Measurements from ENCODE around the gene ZNF541. TPM values are rescaled to one million over a fixed set of nuclear protein-coding genes. Genes with fewer than 3 reads are reported as not detected.

ZNF541 gene
- total RNA-seq, 1 experiment from 2014 or later: 0.15 TPM

DNA sequence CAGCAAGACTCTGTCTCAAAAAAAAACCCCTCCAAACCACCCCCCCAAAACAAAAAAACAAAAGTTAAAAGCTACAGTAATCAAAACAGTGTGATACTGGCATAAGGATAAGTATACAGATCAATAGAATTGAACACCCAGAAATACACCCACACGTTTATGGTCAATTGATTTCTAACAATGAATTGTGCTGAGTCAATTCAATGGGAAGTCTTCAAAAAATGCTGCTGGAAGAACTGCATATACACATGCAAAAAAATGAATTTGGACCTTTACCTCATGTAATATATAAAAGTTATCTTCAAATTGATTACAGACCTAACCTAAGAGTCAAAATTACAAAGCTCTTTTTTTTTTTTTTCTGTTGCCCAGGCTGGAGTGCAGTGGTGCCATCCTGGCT lies 38.3 kb downstream of the ZNF541 start:
- DNase-seq (ENCODE audit: low read depth, low spot score) (no peak), ATAC-seq (no peak)
- intact Hi-C loops (cut with micrococcal nuclease; ENCODE audit: unreplicated experiment): no loop called here
- TF ChIP-seq POLR2AphosphoS5 (IDR thresholded peaks at IDR 0.05; ENCODE audit: low read depth, low read length): no peak
- no peak for TF ChIP-seq TCF7L2 (IDR thresholded peaks at IDR 0.05; ENCODE audit: low read depth, low read length)
- TF ChIP-seq, protein P1, sequence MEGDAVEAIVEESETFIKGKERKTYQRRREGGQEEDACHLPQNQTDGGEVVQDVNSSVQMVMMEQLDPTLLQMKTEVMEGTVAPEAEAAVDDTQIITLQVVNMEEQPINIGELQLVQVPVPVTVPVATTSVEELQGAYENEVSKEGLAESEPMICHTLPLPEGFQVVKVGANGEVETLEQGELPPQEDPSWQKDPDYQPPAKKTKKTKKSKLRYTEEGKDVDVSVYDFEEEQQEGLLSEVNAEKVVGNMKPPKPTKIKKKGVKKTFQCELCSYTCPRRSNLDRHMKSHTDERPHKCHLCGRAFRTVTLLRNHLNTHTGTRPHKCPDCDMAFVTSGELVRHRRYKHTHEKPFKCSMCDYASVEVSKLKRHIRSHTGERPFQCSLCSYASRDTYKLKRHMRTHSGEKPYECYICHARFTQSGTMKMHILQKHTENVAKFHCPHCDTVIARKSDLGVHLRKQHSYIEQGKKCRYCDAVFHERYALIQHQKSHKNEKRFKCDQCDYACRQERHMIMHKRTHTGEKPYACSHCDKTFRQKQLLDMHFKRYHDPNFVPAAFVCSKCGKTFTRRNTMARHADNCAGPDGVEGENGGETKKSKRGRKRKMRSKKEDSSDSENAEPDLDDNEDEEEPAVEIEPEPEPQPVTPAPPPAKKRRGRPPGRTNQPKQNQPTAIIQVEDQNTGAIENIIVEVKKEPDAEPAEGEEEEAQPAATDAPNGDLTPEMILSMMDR (IDR thresholded peaks at IDR 0.05): no peak
- TF ChIP-seq SIN3A (IDR thresholded peaks at IDR 0.05; ENCODE audit: borderline replicate concordance, insufficient read depth, low read depth, low read length): no peak
- no peak for TF ChIP-seq REST (IDR thresholded peaks at IDR 0.05; ENCODE audit: insufficient read depth in 1 of 2, low read depth in 2 of 2, low read length in 1 of 2)
- ChIA-PET CTCF (no interaction called here), POLR2A (interaction anchor here (0.6 kb wide), 1 partner anchor 854 kb away, joined by 4 read pairs; no protein-coding TSS in a partner anchor)
- Histone ChIP-seq H3K36me3 (ENCODE audit: control insufficient read depth, insufficient read depth, low read length) (no peaks in the 10 kb centered on the region), H3K4me1 (ENCODE audit: control insufficient read depth, insufficient read depth, low read length) (no peaks in the 10 kb centered on the region), H3K4me3 (ENCODE audit: low read depth in 2 of 2, low read length in 2 of 2) (no peak overlapping the region), H3K27ac (ENCODE audit: low read length) (no peak overlapping the region), H3K27me3 (ENCODE audit: control insufficient read depth, insufficient read depth, low read length) (no peaks in the 10 kb centered on the region), H3K9me3 (ENCODE audit: control insufficient read depth, insufficient read depth, low read depth, low read length) (no peaks in the 10 kb centered on the region)
- in situ Hi-C loops (cut with HindIII; ENCODE audit: low pct_unique_long_range_greater_than_20kb, low sequenced_read_pairs): no loop called here
- no TSS peak for BruUV-seq (replicated peaks)

DNA sequence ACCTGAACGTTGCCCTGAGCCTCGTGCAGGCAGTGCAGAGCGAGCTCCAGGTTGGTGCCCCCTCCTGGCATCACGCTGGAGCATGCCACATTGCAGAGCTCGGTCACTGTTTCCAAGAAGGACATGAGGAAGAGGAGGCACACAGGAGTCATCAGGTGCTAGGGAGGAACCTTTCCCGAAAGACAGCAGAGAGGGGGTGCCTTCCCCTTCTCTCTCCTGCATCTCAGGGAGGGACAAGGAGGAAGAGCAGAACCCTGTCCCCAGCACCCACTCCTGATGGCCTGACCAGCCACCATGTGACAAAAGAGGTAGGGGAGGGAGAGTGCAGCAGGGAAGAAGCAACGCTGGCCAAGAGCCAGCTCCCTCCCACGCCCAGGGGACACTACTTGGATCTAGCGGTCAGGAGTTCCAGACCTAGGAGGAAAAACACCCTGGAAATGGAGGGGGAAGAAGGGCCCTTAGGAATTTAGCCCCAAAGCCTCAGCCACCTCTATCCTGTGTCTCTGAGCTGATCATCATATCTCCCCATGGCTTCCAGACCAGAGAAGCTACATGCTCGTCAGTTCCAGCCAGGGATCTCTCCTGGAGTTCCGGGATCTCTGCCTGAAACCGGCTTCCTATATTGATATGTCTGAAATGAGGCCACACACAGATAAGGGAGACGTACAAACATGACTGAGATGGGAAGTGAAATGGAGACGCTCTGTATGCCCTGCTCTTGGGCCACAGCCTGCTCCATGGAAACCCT lies 41.1 kb downstream of the ZNF541 start:
- ChIA-PET CTCF (interaction anchor here (0.5 to 0.6 kb wide), 2 partner anchors 24 to 39 kb away, joined by 3 to 8 read pairs; no protein-coding TSS in a partner anchor), POLR2A (interaction anchor here (0.5 kb wide), 1 partner anchor 12 kb away, joined by 13 read pairs; no protein-coding TSS in a partner anchor)
- DNase-seq (ENCODE audit: low read depth, low spot score) (no peak), ATAC-seq (no peak; the same call in 1 of the 2 replicates)
- intact Hi-C loops (cut with micrococcal nuclease; ENCODE audit: unreplicated experiment): no loop called here
- TF ChIP-seq, protein P1 (IDR thresholded peaks at IDR 0.05): no peak
- Histone ChIP-seq H3K9me3 (ENCODE audit: control insufficient read depth, insufficient read depth, low read depth, low read length) (no peaks in the 10 kb centered on the region), H3K27me3 (ENCODE audit: control insufficient read depth, insufficient read depth, low read length) (no peaks in the 10 kb centered on the region), H3K27ac (ENCODE audit: low read length) (no peak overlapping the region), H3K36me3 (ENCODE audit: control insufficient read depth, insufficient read depth, low read length) (no peaks in the 10 kb centered on the region), H3K4me3 (ENCODE audit: low read depth in 2 of 2, low read length in 2 of 2) (no peak overlapping the region), H3K4me1 (ENCODE audit: control insufficient read depth, insufficient read depth, low read length) (no peaks in the 10 kb centered on the region)
- in situ Hi-C loops (cut with HindIII; ENCODE audit: low pct_unique_long_range_greater_than_20kb, low sequenced_read_pairs): no loop called here
- BruUV-seq (replicated peaks): no TSS peak

Measured in Panc1 (cell line).